HG02852 (cell line): ENCODE results near the gene SEC22C.

Experiments used
- ATAC-seq: cut with Tn5 transposase; IDR thresholded peaks from one replicate; pipeline ENCODE4 v1.9.1; 2021; ENCODE audit warnings: mild to moderate bottlenecking, moderate library complexity; ENCODE audit not compliant: unreplicated experiment

SEC22C gene

GRCh38 chr3:42500909-42501308 lies 80.9 kb downstream of the SEC22C start:
- ATAC-seq: no peak

DNA sequence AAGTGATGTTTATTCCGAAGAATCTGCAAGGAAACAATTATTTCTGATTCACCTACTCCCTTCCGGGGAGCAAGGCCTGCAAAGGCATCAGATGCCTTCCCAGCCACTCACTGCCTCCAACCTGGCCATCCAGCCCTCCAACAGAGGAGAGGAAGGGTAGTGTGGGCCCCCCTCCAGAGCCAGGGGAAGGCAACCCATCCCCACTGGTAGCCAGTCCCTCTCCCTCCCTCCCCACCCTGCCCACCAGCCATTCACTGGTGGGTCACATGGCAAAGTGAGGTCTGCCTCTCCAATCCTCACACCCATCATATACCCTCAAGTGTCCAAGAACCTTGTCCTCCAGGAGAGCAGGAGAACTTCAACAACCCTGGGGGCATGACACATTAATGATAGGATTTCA lies 81.7 kb downstream of the SEC22C start:
- no peak for ATAC-seq

GRCh38 chr3:42499478-42499871 lies 82.3 kb downstream of the SEC22C start:
- ATAC-seq: no peak

- ATAC-seq: no peak
These were observed 82.8 kb downstream of the SEC22C start for GRCh38 chr3:42498791-42499477.

DNA sequence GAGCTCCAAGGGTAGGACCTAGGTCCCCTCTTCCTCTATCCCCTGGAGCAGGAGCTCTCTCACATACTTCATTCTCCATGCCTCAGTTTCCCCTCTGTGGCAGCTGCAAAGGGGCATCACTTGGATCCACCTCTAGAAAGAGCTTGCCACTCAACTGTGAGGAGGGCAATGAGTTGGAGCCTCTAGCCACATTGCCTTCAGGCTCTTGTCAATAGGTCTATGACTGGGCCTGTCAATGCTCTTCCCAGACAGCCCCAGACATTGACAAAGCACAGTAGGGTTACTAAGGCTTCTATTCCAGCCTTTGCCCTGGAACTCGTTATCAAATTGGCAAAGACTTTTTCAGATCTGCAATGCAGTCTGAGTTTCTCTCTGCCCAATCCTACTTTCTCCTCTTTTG lies 83.7 kb downstream of the SEC22C start:
- no peak for ATAC-seq
